HG03378 (cell line): Measurements from ENCODE around the gene AFAP1L2.

Experiments
- ATAC-seq: cut with Tn5 transposase; IDR thresholded peaks from one replicate; pipeline ENCODE4 v1.9.1; 2021; ENCODE audit warnings: mild to moderate bottlenecking, moderate library complexity; ENCODE audit not compliant: unreplicated experiment

The AFAP1L2 gene

DNA sequence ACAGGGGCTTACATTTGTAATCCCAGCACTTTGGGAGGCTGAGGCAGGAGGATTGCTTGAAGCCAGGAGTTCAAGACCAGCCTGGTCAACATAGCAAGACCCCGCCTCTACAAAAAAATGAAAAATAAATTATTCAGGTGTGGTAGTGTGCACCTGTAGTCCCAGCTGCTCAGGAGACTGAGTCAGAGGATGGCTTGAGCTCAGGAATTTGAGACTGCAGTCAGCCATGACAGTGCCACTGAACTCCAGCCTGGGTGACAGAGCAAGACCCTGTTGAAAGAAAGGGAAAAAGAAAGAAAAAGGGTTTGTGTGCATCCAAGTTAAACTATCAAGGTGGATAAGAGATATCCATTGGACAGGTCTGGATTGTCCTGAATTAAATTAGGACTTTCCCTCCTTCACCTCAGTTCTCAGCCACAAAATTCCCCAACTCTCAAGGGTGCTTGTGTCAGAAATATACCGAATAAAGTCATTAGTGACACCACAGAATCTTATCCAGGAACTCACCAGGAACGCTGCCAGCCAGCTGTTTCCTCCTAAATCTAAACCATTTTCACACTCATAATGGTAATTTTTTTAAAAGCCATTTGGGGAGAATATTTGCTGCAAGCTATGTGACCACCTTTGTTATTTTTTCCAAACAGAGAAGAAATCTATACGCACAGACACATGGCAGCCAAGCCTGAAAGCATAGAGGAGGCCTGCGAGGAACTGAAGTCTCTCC is 12.0 kb downstream of the AFAP1L2 start:
- no peak for ATAC-seq

DNA sequence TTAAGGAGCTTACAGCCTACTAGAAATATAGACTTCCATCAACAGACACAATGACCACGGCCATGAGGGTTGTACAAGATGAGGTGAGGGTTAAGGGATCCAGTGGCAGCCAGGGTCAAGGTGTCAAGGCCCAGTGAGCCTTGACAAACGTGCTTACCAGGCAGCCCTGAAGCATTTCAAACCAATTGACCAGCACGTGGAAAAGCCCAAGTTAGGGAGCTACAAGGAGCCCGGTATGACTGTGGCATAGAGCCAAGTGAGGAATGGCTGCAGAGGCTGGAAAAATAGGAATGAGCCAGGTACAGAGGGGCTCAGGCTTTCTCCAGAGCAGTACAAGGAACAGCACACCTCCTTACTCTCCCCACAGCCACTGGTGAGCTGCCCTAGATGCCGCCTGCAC is 12.7 kb downstream of the AFAP1L2 start:
- ATAC-seq, result no peak

DNA sequence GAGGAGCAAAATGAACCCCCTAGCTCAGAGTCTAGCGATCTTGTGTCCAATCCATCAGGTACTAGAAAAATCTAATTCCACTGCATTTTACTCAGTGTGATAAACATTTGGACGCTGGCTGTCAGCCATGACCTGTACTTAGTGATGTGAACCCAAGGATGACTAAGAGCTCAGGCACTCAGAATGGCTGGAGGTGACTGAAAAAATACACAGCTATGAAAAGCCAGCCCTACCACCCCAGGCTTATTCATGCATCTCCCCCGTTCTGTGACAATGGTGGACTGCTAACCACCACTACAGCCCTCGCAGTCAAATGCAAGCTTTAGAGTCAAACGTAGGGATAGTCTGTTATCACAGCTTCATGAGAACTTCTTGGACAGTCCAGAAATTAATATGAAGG is 14.9 kb downstream of the AFAP1L2 start:
- ATAC-seq, result no peak

DNA sequence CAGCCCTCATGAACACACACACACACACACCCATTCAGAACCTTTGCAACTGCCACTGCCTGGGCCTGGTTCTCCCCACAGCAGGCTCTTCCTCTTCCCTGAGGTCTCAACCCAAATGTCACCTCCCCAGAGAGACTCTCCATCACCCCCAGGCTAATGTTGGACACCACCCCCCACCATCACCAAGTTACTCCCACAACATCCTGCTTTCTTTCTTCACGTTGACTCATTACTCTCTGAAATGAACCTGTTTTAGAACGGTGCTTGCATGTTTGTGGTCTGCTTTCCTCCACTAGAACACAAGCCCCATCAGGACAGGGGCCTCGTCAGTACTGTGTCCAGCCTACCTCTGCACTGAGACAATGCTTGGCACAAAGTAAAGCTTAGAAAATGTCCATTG is 16.0 kb downstream of the AFAP1L2 start:
- peak; percentile 79 for ATAC-seq

DNA sequence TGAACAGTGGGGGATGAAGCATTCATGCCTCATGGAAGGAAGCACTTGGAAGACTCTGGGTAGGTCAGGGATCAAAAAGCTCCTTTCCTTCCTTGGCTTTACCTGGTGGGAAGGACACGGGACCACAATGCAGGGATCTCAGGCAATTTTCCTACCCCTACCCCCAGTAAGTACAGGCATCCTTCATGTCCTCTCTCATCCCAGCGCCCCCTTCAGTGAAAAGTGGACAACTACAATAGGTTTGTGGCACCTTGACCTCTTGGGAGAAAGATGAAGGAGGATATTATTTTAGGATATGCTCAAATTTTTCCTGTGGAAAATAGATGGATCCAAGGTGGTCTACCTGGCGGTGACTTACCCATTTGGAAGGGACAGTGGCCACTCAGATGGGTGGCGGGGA is 16.5 kb downstream of the AFAP1L2 start:
- ATAC-seq, result no peak

DNA sequence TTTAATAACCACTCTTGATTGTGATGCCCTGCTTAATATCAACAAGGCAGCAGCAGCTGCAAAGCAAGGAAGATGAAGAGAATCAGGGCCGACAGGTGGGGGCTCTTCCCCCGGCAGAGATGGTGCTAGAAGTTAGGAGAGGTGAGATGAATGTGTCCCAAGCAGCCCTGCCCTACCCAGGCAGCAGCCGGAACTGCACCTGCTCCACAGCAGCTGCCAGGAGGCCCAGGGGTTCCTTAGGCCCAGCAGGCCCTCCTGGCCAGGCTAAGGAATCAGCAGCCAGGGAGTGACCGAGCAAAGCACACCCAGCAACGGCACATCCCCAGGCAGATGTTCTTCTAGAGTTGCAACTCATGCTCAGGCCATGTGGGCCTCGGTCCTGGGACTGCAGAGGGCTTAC is 17.9 kb downstream of the AFAP1L2 start:
- ATAC-seq, result no peak

DNA sequence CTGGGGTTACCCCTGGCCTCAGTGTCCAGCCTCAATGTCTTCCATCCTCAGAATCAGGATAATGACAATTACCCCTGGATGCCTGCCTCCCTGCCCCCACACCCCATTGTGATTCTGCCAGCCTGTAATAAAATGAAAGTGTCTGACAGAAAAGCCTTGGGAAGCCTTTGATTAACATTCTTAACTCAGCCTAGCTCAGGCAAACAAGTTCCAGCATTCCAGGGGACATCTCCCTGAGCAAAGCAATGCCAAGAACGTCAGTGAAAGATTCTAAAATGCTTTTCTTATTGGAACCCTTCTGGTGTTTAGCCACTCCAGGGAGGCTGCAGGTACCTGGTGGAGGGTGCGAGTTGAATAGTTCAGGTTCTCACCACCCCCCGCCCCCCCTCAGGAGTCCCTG is 18.7 kb downstream of the AFAP1L2 start:
- ATAC-seq, result no peak

DNA sequence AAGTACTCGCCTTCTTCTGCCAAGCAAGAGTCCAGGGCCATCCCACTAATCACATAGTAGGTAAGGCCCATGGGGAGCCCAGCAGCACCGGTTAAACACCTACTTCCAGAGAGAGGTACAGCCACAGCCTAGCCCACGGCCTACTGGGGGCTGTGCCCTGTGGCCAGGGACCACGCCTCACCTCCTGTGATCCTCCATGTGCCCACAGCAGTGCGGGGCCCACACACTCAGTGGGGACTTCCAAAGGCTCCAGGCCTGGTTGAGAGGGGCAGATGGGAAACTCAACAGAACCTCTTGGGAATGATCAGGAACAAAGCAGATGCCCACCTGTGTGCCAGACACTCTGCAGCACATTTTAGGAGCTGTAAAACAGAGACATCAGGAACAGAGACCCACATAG is 19.7 kb downstream of the AFAP1L2 start:
- ATAC-seq, result no peak

DNA sequence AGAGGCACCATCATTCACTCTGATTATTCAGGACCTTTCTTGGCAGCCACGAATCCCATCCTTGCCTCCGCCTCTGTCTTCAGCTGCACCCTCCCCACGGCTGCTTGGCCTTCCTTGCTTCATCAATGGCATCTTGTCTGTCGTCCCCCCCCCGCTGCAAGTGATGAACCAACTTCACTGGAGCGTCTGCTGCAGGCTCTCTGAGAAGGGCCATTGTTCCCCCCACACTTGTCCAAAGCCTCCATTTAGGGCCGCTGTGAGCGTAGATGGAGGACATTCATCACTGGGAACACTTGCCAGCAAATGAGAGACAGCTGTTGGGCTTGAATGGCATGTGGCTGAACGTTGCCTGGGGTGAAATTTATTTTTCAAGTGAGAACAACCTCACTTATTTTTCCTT is 20.1 kb downstream of the AFAP1L2 start:
- no peak for ATAC-seq

DNA sequence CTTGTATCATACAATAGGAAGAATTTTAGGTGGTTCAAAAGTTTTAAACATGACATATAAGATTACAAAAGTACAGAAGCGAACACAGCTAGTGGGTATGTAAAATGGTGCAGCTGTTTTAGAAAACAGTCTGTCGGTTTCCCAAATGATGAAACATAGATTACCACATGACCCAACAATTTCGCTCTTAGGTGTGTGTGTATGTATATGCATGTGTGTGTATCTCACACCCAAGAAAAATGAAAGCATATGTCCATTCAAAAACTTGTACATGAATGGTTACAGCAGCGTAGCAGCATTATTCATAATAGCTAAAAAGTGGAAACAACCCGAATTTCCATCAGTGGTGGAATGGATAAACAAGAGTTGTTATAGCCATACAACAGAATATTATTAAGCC is 23.5 kb downstream of the AFAP1L2 start:
- no peak for ATAC-seq

DNA sequence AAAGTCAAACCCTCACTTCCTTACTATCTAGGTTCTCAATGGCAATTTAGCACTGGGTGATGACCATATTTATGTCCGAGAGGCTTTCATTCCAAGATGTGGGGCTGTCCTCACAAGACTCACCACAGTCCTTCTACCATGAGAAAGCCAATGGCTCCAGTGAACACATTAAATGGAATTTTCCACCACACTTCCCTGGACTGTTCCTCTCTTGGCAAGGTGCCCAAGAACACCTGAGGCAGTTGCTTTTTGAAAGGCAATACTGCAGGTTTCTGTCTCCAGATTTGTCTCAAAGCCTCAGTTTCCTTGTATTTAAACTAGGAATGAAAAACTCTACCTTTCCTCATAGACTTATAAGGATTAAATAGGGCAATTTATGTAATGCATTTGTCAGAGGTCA is 24.2 kb downstream of the AFAP1L2 start:
- ATAC-seq, result no peak

DNA sequence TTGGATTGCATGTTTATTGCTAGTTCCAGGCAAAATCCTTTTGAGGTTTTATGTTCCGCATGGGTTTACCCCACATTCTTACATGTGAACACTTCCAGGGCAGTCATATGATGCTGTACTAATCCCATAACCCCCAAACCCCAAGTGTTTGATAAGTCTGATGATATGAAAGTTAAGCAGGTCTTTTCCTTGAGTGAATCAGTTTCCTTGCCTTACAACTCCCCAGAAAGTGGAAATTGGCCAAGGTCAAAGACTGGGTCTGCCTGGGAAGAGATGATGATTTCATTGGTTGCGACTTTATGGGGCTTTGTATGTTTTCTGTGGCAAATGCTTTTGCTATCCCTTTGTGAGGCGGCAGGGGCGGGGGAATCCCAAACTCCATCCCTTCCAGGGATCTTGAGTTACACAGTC is 24.7 kb downstream of the AFAP1L2 start:
- no peak for ATAC-seq

DNA sequence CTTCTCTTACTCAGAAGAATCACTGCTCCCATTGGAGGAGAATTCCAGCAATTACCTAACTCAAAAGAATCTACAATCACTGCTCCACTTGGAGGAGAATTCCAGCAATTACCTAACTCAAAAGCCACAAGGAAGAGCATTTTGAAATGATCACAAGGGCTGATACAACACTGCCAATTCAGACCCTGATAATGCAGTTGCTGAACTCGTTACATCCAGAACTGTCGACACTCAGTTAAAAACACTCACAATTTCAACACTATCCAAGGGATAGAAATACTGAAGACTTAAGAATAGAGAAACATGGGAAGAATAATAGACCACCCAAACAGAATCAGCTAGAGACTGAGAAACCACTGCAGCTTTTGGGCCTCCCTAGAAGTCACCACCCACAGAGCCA is 27.8 kb downstream of the AFAP1L2 start:
- ATAC-seq, result no peak

DNA sequence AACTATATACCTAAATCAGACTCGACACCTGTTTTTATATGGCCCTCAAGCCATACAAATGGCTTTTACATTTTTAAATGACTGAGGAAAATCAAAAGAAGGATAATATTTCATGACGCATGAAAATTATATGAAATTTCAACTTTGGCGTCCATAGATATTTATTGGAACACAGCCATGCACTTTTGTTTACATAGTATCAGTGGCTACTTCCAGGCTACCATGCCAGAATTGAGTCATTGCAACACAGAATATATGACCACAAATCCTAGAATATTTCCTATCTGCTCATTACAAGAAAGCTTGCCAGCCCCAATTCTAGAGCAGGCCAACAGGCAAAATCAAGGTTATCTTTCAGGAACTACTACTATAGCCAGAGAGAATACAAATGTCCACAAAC is 29.3 kb downstream of the AFAP1L2 start:
- ATAC-seq, result no peak

DNA sequence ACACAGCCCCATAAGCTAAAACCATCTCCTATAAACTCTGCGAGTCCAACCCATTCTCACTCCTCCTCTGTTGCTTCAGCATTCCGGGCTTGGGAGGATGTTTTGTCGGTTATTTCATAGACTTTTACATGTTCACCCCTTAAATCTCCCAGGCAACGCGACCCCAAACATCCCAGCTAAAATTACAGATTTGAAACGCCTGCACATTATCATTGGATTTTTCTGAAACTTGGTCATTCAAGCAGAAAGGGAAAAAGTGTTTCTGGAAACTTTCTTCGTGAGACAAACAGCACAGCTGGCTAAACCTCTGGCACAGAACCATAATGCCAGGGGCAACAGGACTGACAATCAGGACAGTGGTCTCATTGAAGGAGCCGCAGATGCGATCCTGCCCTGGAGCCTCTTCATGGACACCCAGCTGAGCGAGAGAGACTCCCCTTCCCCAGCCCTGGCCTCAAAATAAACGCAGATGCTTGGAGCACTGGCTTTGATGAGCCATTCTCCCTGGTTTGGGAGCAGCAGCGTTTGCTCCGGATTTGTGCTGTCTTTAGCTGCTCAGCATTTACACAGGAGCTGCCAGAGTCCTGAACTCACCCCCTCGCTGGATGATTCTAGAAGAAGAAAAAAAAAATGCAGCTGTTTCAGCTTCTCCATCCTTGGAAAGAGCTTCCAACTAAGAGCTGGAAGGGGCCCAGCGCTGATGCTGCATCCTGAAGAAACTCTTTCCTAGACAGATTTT is 30.1 kb downstream of the AFAP1L2 start:
- ATAC-seq, result no peak

DNA sequence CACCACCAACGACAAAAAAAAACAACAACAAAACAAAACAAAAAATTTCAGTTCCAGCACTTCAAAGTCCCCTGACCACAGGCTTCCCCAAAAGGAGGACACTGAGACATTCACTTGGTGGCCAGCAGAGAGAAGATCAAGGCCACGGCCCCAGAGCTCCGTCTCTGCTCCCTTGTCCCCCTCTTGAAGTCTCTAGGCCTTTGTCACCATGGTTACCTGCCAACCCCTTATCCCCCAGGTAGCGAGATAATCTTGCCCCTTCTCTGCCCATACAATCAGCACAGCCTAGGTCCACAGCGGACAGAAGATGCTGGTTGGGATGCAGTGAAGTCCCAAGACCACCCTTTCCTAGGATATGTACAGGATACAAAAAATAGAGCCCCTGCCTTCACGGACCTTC is 30.7 kb downstream of the AFAP1L2 start:
- ATAC-seq, result no peak

DNA sequence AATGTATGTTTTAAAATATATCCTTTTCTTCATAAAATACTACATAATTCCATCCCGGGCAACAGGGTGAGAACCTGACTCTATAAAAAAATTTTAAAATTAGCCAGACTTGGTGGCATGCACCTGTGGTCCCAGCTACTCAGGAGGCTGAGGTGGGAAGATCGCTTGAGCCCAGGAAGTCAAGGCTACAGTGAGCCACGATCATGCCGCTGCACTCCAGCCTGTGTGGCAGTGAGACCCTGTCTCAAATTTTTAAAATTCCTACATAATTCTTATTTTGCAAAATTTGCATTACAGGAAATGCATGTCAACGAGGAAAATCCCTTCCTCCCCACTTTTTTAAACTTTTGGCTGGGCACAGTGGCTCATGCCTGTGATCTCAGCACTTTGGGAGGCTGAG is 31.3 kb downstream of the AFAP1L2 start:
- ATAC-seq, result no peak

DNA sequence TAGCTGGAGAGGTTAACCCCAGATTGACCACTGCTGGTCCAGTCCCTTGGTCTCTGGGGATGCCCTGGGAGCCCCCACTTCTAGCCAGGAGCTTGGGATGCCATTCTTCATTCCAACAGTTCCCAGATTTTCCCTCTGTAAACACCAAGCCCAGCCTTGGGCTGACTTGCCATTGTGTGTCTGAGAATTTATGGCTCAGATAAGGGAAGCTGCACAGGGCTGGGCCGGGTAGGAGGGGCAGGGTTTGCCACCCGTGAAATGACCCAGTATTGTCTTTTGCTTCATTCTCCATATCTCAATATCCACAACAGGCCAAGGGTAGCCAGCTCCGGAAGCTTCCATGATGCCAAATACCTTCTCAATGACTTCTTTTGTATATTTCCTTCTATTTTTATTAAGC is 32.1 kb downstream of the AFAP1L2 start:
- no peak for ATAC-seq

DNA sequence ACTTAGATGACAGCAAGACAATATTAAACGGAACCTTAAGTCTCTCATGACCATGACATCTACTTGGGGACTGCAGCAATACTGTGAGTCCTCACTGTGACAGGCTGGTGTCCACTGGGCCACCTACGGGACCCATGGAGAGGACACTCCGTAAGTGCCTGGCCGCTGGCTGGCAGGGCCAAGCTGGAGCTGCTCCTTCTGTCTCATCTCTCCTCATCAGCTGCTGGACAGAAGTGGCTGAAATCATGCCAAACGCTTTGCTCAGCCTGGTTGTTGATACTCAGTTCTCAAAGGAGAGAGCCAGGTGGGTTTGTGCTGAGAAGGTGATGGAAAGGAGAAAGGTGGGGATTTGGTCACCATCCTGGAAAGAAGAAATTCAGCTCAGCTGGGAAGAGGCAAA is 33.3 kb downstream of the AFAP1L2 start:
- no peak for ATAC-seq

DNA sequence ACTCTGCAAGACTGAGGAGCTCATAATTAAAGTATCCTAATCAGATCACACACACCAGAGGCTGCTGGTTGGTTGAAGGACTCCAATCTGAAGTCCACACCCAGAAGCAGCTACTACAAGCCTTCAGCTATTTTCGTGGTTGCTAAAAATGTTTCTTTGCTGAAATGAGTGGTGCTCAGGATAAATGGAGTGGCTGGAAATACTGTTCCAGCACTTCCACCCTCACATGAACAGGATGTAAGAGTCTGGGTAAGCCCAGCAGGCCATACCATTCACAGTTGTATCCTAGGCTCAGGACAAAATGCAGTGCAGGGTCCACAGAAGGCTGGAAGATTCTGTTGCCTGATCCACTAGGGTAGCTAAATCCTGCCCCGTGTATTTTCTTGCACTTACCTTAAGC is 34.1 kb downstream of the AFAP1L2 start:
- ATAC-seq, result no peak

DNA sequence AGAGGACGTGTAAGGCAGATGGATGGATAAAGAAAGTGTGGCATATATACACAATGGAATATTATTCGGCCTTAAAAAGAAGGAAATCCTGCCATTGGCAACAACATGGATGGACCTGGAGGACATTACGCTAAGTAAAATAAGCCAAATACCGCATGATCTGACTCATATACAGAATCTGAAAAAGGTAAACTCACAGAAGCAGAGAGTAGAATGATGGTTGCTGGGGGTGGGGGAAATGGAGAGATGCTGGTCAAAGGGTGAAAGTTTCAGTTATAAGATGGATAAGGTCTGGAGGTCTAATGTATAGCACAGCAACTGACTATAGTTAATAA is 36.3 kb downstream of the AFAP1L2 start:
- no peak for ATAC-seq

DNA sequence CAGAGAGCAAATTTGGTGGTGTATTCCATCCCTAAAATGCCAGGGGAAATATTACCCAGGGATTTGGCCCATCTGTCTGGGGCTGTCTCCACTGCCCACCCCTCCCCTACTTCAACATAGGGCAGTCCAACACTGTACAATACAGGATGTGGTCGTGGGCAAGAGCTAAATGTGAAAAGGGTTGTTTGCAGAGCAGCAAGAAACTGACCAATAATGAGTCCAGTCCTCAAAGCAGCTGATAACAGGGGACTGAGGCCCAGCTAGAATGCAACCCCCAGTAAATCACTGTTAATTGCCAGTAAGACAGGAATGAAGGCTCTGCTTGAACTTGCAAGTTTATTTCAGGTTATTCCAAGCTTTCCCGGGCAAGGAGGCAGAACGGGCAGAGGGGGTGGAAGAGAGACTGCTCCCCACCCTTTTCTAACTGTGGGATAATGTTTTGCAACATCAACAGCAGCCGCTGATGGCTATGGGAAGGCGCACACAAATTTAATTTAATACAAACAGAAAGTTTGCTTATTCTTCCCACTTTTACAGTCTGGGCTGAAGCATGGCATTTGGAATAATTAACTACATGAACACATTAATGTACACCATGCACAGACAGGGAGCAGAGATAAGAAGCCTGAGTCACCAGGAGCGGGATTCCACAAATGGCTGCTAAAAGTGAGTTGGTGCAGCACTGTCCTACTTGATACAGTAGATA is 36.8 kb downstream of the AFAP1L2 start:
- ATAC-seq, result no peak
